Measurements from ENCODE around the gene CEACAM16.
"Not testable (repeated sequence)": the region's sequence is repeated elsewhere in the genome, so short reads cannot be mapped to it uniquely, and the experiment has no call there.

The CEACAM16 gene

GRCh38 chr19:44698492-44699201, at the start of gene CEACAM16:
Gene CEACAM16, plus strand, starts transcription at chr19:44699151. Its CDS starts 2,306 bp downstream, at chr19:44701457.
- no peak for DNase-seq

- no peak for DNase-seq
Observed at GRCh38 chr19:44649578-44650145, 49.3 kb upstream of the CEACAM16 start.

GRCh38 chr19:44653343-44653742, 45.6 kb upstream of the CEACAM16 start:
- no peak for DNase-seq

- DNase-seq, result no peak
Observed at GRCh38 chr19:44653977-44654774, 44.8 kb upstream of the CEACAM16 start.

GRCh38 chr19:44657211-44657921, 41.6 kb upstream of the CEACAM16 start:
- DNase-seq, result peak; percentile 20

- no peak for DNase-seq
Observed at GRCh38 chr19:44658069-44658733, 40.8 kb upstream of the CEACAM16 start.

- no peak for DNase-seq
Observed at GRCh38 chr19:44660081-44660480, 38.9 kb upstream of the CEACAM16 start.

GRCh38 chr19:44661205-44661604, 37.7 kb upstream of the CEACAM16 start:
- DNase-seq, result no peak

GRCh38 chr19:44661904-44662303, 37.0 kb upstream of the CEACAM16 start:
- no peak for DNase-seq

- no peak for DNase-seq
Observed at GRCh38 chr19:44662691-44663385, 36.1 kb upstream of the CEACAM16 start.

GRCh38 chr19:44663996-44664395, 35.0 kb upstream of the CEACAM16 start:
- no peak for DNase-seq

- DNase-seq, result no peak
Observed at GRCh38 chr19:44664976-44665375, 34.0 kb upstream of the CEACAM16 start.

- DNase-seq, result no peak
Observed at GRCh38 chr19:44666852-44667556, 31.9 kb upstream of the CEACAM16 start.

GRCh38 chr19:44668985-44669764, 29.8 kb upstream of the CEACAM16 start:
- no peak for DNase-seq

- DNase-seq, result not testable (repeated sequence)
Observed at GRCh38 chr19:44670027-44670426, 28.9 kb upstream of the CEACAM16 start.

- DNase-seq, result no peak
Observed at GRCh38 chr19:44671400-44671799, 27.6 kb upstream of the CEACAM16 start, which contains the start of gene CEACAM19. Gene CEACAM19, plus strand, starts transcription at chr19:44671482. Its CDS starts 450 bp downstream, at chr19:44671932.

- DNase-seq, result no peak
Observed at GRCh38 chr19:44672226-44672625, 26.7 kb upstream of the CEACAM16 start.

GRCh38 chr19:44673510-44673909, 25.4 kb upstream of the CEACAM16 start:
- DNase-seq, result no peak

- DNase-seq, result no peak
Observed at GRCh38 chr19:44675521-44675920, 23.4 kb upstream of the CEACAM16 start.
